ENCODE data around the gene SOSTDC1.

The SOSTDC1 gene

GRCh38 chr7:16422917-16423316 is 42.6 kb downstream of the SOSTDC1 start:
- no peak for DNase-seq
- in situ Hi-C loops (cut with HindIII; ENCODE audit: low pct_ligation_motif_present, low pct_unique_long_range_greater_than_20kb, low sequenced_read_pairs) = no loop called here

GRCh38 chr7:16422103-16422435 is 43.5 kb downstream of the SOSTDC1 start:
- DNase-seq = no peak
- in situ Hi-C loops (cut with HindIII; ENCODE audit: low pct_ligation_motif_present, low pct_unique_long_range_greater_than_20kb, low sequenced_read_pairs) = no loop called here

- peak; percentile 55 for DNase-seq
- in situ Hi-C loops (cut with HindIII; ENCODE audit: low pct_ligation_motif_present, low pct_unique_long_range_greater_than_20kb, low sequenced_read_pairs) = no loop called here
Measured at GRCh38 chr7:16421333-16422102, 44.0 kb downstream of the SOSTDC1 start, which contains the start of gene CRPPA. CRPPA (minus strand) TSS chr7:16421538; CDS start chr7:16421322, 216 bp downstream.

DNA sequence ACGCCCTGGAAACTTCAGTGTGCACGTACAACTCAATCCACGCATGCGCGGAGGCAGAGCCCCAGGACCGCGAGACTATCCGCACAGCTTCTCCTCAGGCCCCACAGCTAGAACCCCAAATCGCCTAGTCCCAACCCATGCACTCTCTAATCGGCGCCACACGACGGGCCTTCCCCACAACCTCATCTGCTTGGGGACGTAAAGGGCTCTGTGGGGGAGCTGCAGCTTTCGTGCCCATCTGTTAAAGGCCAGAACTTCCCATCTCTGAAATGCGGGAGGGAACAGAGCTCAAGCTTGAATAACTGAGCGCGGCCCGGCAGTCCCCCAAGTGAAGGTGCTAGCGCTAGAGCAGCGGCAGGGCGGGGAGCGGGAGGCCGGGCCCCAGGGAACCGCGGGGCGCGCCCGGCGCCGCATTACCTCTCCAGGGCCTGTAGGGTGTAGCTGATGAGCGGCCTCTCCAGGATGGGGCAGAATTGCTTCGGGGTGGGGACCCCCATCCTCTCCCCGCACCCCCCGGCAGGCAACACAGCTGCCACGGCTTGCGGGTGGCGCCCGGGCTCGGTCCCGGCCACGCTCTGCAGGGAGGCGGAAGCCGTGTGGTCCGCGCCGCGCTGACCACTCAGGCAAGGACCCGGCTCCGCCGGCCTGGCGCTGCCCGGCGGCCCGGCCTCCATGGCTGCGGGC is 44.7 kb downstream of the SOSTDC1 start:
- in situ Hi-C loops (cut with HindIII; ENCODE audit: low pct_ligation_motif_present, low pct_unique_long_range_greater_than_20kb, low sequenced_read_pairs) = no loop called here
- peak; percentile 97 for DNase-seq

DNA sequence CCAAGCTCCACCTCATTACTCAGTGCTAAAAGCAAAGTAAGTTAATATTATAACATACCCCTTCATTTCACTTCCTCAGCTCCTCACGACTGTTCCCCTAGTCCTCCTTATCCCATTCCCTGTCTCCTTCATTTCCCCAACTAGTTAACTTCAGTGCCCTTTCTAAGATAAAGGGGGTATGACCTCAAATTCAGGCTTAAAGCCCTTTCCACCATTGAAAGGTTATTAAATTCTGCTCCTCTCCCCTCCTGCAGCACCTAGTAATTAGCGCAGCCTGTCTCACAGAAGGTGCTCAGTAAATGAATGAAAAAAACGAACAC is 45.2 kb downstream of the SOSTDC1 start:
- in situ Hi-C loops (cut with HindIII; ENCODE audit: low pct_ligation_motif_present, low pct_unique_long_range_greater_than_20kb, low sequenced_read_pairs) = no loop called here
- no peak for DNase-seq

DNA sequence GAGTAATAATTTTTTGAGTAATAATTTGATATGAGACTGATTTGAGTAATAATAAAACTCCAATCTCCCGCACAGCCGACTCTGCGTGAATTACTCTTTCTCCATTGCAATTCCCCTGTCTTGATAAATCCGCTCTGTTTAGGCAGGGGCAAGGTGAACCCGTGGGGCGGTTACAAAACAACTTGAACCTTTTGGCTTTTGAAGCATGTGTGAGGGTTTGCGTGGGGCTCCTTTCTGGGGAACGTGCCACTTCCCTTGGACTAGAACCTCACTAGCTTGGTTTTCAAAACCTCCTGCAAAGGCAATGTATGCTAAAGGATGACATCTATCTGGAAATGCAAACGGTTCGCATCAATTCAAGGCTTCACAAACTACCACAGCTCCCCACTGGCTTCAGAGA is 45.7 kb downstream of the SOSTDC1 start:
- in situ Hi-C loops (cut with HindIII; ENCODE audit: low pct_ligation_motif_present, low pct_unique_long_range_greater_than_20kb, low sequenced_read_pairs) = no loop called here
- no peak for DNase-seq

GRCh38 chr7:16419126-16419525 is 46.4 kb downstream of the SOSTDC1 start:
- in situ Hi-C loops (cut with HindIII; ENCODE audit: low pct_ligation_motif_present, low pct_unique_long_range_greater_than_20kb, low sequenced_read_pairs) = no loop called here
- DNase-seq = no peak

- DNase-seq = no peak
- in situ Hi-C loops (cut with HindIII; ENCODE audit: low pct_ligation_motif_present, low pct_unique_long_range_greater_than_20kb, low sequenced_read_pairs) = no loop called here
Measured at GRCh38 chr7:16417906-16418305, 47.6 kb downstream of the SOSTDC1 start.

DNA sequence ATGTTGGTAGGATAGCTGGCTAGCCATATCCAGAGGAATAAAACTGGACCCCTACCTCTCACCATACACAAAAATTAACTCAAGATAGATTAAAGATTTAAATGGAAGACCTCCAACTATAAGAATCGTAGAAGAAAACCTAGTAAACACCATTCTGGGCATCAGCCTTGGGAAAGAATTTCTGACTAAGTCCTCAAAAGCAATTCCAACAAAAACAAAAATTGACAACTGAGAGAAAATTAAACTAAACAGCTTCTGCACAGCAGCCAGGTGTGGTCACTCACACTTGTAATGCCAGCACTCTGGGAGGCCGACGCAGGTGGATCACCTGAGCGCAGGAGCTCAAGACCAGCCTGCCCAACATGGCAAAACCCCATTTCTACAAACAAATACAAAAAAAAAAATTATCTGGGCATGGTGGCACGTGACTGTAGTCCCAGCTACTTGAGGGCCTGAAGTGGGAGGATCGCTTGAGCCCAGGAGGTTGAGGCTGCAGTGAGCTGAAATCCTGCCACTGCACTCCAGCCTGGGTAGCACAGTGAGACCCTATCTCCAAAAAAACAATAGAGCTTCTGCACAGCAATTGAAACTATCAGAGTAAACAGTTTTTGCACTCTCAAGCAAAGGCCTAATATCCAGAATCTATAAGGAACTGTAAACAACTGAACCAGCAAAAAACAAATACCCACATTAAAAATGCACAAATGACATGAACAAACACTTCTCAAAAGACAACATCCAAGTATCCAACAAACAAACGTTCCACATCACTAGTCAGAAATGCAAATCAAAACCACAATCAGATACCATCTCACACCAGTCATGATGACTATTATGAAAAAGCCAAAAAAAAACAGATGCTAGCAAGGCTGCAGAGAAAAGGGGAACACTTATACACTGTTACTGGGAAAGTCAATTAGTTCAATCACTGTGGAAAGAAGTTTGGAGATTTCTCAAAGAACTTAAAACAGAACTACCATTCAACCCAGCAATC is 49.0 kb downstream of the SOSTDC1 start:
- peak; percentile 33 for DNase-seq
- in situ Hi-C loops (cut with HindIII; ENCODE audit: low pct_ligation_motif_present, low pct_unique_long_range_greater_than_20kb, low sequenced_read_pairs) = no loop called here

- no peak for DNase-seq
- in situ Hi-C loops (cut with HindIII; ENCODE audit: low pct_ligation_motif_present, low pct_unique_long_range_greater_than_20kb, low sequenced_read_pairs) = no loop called here
Measured at GRCh38 chr7:16412274-16413254, 53.0 kb downstream of the SOSTDC1 start.
